Middle frontal gyrus (tissue), 1 donor: ENCODE measurements around the gene WDCP.
"Not testable (repeated sequence)": the region's sequence is repeated elsewhere in the genome, so short reads cannot be mapped to it uniquely, and the experiment has no call there.

ENCODE experiments used
- DNase-seq: peaks from one replicate; pipeline ENCODE4 v3.0.0-alpha.2; 2015; ENCODE audit warnings: low spot score; ENCODE audit errors: extremely low spot score

Gene WDCP, protein sequence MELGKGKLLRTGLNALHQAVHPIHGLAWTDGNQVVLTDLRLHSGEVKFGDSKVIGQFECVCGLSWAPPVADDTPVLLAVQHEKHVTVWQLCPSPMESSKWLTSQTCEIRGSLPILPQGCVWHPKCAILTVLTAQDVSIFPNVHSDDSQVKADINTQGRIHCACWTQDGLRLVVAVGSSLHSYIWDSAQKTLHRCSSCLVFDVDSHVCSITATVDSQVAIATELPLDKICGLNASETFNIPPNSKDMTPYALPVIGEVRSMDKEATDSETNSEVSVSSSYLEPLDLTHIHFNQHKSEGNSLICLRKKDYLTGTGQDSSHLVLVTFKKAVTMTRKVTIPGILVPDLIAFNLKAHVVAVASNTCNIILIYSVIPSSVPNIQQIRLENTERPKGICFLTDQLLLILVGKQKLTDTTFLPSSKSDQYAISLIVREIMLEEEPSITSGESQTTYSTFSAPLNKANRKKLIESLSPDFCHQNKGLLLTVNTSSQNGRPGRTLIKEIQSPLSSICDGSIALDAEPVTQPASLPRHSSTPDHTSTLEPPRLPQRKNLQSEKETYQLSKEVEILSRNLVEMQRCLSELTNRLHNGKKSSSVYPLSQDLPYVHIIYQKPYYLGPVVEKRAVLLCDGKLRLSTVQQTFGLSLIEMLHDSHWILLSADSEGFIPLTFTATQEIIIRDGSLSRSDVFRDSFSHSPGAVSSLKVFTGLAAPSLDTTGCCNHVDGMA

GRCh38 chr2:24046930-24047702 is at the start of gene WDCP:
Gene WDCP, minus strand, starts transcription at chr2:24047391. Its CDS starts 7,897 bp downstream, at chr2:24039494.
- DNase-seq = peak; percentile 96

DNA sequence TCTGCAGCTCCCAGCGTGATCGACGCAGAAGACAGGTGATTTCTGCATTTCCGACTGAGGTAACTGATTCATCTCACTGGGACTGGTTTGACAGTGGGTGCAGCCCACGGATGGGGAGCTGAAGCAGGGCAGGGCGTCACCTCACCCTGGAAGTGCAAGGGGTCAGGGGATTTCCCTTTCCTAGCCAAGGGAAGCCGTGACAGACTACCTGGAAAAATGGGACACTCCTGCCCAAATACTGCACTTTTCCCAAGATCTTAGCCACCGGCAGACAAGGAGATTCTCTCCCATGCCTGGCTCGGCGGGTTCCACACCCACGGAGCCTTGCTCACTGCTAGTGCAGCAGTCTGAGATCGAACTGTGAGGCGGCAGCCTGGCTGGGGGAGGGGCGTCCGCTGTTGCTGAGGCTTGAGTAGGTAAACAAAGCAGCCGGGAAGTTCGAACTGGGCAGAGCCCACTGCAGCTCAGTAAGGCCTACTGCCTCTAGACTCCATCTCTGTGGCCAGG is 48.0 kb upstream of the WDCP start:
- DNase-seq = not testable (repeated sequence)

GRCh38 chr2:24093270-24093669 is 46.1 kb upstream of the WDCP start:
- DNase-seq = not testable (repeated sequence)

DNA sequence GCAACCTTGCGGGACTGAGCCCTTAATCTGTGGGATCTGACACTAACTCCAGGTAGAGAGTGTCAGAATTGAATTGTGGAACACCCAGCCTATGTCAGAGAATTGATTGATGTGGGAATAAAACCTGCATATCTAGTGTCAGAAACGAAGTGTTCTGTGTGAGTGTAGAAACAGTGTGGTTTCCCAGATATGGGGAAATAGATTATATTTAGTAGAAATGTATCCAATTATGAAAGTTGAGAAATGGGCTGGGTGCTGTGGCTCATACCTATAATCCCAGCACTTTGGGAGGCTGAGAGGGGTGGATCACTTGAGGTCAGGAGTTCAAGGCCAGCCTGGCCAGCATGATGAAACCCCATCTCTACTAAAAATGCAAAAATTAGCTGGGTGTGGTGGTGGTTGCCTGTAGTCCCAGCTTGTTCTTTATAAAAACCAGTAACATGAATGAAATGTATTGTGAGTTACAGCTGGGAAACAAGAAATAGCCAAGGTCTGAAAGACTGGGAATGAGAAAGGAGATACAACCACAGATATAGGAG is 41.7 kb upstream of the WDCP start:
- DNase-seq = no peak

DNA sequence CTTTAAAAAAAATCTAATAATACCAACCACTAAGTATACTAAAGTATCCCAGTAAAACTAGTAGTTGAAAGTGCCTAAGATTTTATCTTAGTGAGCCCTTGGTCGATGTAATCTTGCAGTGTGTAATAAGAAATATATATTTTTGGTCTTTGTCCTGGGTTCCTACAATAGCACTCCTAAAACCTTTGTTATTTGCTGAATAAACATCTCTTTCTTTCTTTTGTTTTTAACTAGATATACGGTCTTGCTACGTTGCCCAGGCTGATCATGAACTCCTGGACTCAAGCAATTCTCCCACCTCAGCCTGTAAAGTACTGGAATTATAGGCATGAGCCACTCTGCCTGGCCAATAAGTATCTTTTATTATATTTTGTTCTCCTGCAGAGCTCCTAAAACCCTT is 39.8 kb upstream of the WDCP start:
- DNase-seq = no peak

- no peak for DNase-seq
These were observed 39.0 kb upstream of the WDCP start for GRCh38 chr2:24086241-24086640.

GRCh38 chr2:24085200-24085489 is 38.0 kb upstream of the WDCP start:
- DNase-seq = no peak

DNA sequence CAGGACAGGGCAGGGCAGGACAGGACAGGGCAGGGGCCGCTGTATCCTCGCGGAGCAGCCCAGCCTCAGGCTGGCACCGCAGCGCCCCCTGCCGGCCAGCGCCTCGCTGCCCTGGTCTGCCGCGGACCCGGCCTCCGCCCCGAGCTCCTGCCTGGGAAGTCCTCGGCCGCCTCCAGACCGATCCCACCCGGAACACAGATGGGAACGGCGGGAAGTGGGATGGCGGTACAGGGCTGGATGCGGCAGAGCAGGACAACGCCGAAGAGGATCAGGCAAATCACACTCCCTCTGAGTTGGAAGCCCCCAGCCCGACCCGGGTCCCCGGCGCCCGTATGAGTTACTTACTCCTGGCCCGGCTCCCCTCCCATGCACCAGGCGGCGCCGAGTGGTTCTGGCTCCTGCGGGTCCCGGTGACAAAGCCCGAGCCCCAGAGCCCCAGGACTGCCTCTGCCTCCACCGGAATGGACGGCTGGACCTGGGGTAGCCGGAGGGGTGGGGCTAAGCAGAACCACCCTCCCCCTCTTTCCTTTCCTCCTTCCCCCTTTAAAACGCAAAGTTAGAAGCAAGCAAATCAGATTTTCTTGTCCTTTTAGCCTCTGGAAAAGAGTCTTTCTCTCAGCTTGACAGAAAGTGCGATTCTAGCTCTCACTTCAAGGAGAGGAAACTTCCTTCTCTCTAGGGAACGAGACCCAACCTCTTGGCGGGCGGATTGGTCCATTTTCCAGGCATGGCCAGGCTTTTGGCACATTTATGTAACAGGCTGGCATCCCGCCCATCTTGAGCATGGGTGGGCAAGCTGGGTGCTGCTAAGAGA is 37.4 kb upstream of the WDCP start, which contains the start of gene TP53I3:
Gene TP53I3, minus strand, starts transcription at position 449 of the 814 bp plus-strand sequence. CDS start 508 bp downstream, outside the sequence.
- DNase-seq = peak; percentile 57

DNA sequence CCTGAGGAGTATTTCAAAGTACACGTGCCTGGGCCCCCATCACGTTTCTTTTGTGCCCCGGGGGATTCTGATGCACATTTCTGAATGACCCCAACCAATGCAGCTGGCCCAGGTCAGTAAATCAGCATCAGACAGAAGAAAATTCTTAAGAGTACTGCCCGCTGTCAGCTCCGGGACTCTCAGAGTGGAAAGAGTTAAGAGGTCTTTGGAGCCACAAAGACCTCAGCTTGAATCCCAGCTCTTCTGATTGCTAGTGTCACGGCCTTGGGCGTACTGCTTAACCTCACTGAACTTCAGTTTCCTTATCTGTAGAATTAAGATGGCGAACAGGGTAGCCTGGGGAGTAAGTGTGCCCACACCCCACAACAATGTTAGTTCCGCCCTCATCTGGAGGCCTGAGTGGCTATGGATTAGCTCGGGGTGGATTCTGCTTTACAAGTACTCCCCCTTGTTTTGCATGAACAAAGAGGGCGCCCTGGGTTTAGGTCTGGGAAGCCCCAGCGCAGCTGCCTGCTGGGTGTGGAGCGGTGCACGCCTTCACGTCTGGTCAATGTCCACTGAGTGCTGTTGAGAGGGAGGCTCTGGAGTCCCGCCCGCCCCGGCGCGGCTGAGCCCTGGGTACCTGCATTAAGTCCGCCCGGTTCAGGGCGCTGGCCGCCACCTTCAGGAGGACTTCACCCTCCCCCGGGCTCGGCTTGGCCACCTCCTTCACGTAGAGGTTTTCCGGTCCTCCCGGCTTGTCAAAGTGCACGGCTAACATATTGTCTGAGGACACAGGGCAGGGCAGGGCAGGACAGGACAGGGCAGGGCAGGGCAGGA is 36.6 kb upstream of the WDCP start:
- no peak for DNase-seq

DNA sequence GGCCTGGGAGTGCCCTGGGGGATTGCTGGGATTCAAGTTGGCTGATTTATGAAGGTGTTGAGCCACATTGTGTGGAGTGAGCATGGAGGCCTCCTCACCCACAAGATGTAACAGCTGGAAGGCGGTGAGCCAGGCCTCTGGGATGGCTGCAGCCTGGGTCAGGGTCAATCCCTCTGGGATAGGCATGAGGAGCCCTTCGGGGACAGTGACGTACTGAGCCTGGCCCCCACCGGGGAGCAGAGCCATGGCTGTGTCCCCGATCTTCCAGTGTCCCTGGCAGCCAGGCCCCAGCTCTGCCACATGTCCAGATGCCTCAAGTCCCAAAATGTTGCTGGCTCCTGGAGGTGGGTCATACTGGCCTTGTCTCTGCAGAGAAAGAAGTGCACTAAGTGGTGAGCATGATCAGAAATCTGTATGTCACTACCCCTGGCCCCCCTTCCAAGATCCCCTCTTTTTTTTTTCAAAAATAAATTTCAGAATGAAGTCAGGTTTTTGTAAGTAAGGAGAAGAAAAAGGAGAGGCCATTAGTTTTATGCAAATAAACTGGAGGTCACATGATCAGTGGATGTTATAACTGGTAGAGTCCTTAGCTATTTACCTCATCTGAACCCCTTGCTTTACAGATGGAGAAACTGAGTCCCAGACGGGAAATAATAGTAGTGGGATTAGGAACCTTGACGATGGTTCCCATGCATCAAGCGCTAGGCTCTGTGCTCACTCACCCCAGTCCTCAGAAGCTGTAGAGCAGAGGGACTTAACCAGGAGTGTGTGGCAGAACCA is 35.8 kb upstream of the WDCP start:
- no peak for DNase-seq

GRCh38 chr2:24080701-24081100 is 33.5 kb upstream of the WDCP start:
- DNase-seq = no peak

DNA sequence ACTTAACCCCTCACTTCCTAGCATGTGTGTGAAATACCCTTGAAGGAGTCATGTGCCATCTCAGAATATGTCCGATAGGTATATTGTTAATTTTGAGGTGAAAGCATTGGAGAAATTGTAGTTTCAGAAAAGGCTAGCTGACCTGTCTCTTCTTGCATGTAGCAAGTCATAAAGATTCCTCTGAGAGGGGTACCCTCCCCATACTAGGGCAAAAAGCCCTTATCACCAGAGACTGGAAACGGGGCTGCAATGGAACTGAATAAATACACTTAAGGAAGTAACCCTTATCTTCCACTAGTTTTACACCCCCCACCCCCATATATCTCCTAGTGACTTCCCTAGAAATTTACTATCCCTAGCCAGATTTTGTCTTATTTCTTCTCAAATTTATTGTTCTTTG is 30.7 kb upstream of the WDCP start:
- DNase-seq = no peak

GRCh38 chr2:24077535-24077877 is 30.3 kb upstream of the WDCP start:
- DNase-seq = no peak

GRCh38 chr2:24076849-24077534 is 29.8 kb upstream of the WDCP start:
- DNase-seq = no peak

- DNase-seq = peak; percentile 98
These were observed 29.0 kb upstream of the WDCP start, which contains the start of gene SF3B6 for GRCh38 chr2:24075915-24076848. Gene SF3B6, minus strand, starts transcription at chr2:24076326. Its CDS starts 97 bp downstream, at chr2:24076229.

GRCh38 chr2:24075259-24075658 is 28.1 kb upstream of the WDCP start:
- DNase-seq = no peak

- DNase-seq = no peak
These were observed 26.6 kb upstream of the WDCP start for GRCh38 chr2:24073816-24074215.
